Endothelial cell of hepatic sinusoid (primary cell): Measurements from ENCODE around the gene IGFBP7.

ENCODE experiments used
- in situ Hi-C: cut with HindIII; loops from 2 replicates; pipeline ENCODE4 v1.10.0; 2017; ENCODE audit warnings: low sequenced_read_pairs

The IGFBP7 gene, protein sequence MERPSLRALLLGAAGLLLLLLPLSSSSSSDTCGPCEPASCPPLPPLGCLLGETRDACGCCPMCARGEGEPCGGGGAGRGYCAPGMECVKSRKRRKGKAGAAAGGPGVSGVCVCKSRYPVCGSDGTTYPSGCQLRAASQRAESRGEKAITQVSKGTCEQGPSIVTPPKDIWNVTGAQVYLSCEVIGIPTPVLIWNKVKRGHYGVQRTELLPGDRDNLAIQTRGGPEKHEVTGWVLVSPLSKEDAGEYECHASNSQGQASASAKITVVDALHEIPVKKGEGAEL

DNA sequence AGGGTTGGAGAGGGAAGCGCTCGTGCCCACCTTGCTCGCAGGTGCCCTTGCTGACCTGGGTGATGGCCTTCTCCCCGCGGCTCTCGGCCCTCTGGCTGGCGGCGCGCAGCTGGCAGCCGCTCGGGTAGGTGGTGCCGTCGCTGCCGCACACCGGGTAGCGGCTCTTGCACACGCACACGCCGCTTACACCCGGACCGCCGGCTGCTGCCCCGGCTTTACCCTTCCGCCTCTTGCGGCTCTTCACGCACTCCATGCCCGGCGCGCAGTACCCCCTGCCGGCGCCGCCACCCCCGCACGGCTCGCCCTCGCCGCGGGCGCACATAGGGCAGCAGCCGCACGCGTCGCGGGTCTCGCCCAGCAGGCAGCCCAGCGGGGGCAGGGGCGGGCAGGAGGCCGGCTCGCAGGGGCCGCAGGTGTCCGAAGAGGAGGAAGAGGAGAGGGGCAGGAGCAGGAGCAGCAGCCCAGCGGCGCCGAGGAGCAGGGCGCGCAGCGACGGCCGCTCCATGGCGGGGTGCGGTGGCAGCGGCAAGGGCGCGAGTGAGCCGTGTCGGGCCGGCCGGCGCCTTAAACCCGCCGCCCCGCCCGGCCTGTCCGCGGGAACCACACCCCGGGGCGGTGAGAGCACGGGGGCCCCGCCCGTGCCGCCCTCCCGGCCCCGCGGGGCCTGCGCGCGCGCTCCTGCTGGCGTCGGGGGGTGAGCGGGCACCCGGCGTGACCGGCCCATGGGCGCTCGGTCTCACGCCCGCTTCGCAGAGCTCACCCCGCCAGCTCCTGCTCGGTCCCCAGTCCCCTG, at the start of gene IGFBP7:
Gene IGFBP7, minus strand, starts transcription at position 539 of the 793 bp plus-strand sequence. Its CDS starts 34 bp downstream, at position 505.
- in situ Hi-C loops = no loop called here

DNA sequence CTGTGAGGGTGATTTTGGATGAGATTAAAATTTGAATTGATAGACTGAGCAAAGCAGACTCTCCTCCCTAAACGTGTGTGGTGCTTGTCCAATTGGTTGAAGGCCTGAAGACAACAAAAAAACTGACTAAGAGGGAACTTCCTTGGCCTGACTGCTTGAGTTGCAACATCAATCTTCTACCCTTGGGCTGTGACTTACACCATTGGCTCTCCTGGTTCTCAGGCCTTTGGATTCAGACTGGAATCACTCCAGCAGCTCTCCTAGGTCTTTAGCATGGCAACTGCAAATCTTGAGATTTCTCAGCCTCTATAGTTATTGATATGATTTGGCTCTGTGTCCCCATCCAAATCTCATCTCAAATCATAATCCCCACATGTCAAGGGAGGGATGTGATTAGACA, 49.7 kb upstream of the IGFBP7 start:
- in situ Hi-C loops = no loop called here

DNA sequence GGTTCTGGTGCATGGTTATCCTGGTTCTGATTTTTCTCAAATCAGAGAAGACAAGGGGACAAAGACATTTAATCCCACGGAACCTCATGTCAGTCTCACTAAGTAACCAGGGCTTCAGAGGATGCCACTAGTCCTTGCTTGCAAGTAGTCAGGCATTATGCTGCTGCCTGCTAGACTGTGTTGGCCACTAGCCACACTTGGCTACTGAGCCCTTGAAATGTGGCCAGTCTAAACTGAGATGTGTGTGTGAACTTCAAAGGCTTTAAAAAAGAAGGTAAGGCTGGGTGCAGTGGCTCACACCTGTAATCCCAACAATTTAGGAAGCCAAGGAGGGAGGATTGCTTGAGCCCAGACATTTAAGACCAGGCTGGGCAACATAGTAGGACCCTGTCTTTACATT, 48.6 kb upstream of the IGFBP7 start:
- in situ Hi-C loops = no loop called here

GRCh38 chr4:57158221-57158620, 48.0 kb upstream of the IGFBP7 start:
- in situ Hi-C loops = no loop called here

GRCh38 chr4:57157596-57158137, 47.5 kb upstream of the IGFBP7 start:
- in situ Hi-C loops = no loop called here

GRCh38 chr4:57156242-57156990, 46.2 kb upstream of the IGFBP7 start:
- in situ Hi-C loops = no loop called here

- in situ Hi-C loops = no loop called here
Observed at GRCh38 chr4:57154926-57155325, 44.7 kb upstream of the IGFBP7 start.

- in situ Hi-C loops = no loop called here
Observed at GRCh38 chr4:57154191-57154590, 44.0 kb upstream of the IGFBP7 start.

GRCh38 chr4:57153207-57153606, 43.0 kb upstream of the IGFBP7 start:
- in situ Hi-C loops = no loop called here

DNA sequence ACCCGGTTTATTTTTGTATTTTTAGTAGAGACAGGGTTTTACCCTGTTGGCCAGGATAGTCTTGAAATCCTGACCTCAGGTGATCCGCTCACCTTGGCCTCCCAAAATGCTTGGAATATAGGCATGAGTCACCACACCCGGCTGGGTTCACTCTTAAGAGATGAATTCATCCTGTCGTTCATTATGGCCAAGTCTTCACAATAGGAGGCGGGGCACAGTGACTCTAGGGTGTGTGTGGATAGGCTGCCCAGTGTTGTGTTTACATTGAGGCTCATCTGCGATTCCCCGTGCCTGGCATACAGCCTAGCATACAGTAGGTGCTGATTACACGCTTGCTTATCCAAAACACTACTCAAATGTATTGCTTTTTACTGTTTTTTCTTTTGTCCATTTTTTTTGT, 41.3 kb upstream of the IGFBP7 start:
- in situ Hi-C loops = no loop called here

- in situ Hi-C loops = no loop called here
Observed at GRCh38 chr4:57149833-57150232, 39.6 kb upstream of the IGFBP7 start.

DNA sequence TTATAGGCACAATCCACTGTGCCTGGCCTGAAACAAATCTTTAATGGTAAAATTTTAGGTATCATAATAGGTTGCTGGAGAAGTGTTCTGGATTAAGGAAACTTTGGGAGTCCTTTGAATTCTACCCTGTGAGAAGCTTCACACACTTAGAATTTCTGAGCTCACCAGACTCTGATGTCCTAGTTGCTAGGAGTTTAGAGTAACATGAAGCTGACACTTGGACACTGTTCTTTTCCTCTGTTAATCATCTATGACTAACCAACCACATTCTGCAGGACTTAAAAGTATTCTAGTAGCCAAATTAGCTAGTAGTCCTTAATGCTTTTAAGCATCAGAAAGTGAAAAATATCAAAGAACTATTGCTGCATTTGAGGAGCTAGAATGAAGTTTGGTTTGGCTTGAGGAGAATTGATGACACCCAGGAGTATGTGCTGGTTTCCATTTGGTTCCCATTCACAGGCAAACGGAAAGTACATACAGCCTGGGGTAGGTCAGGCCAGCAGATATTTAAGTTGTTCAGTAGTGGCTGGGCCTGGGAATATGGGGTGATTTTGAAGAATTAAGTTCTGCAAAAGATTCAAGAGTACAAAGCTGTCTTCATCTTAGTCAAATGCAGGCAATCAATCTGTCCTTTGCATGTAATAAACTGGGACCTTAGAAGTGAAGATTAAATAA, 38.8 kb upstream of the IGFBP7 start:
- in situ Hi-C loops = no loop called here

- in situ Hi-C loops = no loop called here
Observed at GRCh38 chr4:57148177-57148576, 38.0 kb upstream of the IGFBP7 start.

DNA sequence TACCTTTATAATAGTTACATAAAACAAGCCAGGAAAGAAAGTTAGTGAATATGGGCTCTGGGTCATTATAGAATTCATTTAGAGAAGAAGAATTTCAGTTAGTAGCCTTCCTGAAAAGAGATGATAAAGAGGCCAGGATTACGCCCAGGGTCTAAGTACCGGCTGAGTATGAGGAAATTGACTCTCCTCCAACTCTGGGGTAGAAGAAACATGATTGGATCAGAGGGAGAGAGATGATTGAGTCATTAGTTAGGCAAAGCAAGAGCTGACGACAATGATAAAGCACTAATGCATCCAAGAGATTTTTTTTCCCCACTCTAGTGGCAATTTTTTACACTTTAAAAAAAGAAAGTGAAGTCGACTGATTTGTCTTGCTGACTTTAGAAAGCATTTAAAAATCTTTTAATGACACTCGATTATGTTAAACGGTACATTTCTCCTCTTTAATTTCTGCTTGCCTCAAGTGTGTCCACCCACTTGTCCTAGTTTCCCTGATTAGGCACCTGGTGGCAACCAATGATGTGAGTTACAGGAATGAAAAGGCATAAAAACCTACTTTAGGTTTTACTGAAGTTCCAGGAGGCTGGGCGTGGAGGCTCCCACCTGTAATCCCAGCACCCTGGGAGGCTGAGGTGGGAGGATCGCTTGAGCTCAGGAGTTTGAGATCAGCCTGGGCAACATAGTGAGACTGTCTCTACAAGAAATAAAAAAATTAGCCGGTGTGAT, 37.3 kb upstream of the IGFBP7 start:
- in situ Hi-C loops = no loop called here

GRCh38 chr4:57146444-57146843, 36.3 kb upstream of the IGFBP7 start:
- in situ Hi-C loops = no loop called here

GRCh38 chr4:57144466-57144865, 34.3 kb upstream of the IGFBP7 start:
- in situ Hi-C loops = no loop called here

DNA sequence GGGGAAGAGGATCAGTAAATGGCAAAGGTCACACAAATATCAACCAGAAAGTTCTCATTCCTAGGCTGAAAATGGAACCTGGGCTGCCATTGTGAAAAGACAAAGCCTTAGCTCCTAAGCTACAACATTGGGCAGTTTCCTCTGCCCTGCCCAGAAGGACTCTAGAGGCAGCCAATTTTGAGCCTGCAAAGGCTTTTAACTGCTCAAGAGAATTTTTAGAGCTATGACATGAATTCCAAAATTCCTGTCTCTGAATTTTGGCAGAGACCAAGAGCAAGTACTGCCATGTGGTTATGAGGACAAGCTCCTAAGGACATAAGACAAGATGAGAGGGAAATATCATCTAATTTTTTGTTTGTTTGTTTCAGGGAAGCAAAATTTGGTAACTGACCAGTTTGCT, 29.6 kb upstream of the IGFBP7 start:
- in situ Hi-C loops = no loop called here

GRCh38 chr4:57137261-57137660, 27.1 kb upstream of the IGFBP7 start:
- in situ Hi-C loops = no loop called here

DNA sequence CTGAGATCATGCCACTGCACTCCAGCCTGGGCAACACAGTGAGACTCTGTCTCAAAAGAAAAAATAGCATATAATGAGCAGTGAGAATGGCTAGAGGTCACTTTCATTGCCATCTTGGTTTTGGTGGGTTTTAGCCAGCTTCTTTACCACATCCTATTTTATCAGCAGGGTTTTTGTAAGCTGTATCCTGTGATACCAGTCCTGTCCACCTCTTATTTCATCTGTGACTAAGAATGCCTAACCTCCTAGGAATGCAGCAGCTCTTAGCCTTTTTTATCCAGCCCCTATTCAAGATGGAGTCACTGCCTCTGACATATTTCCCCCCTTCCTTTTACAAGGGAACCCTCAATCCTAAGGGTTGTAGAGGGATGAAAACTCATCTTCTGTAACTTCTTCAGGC, 26.1 kb upstream of the IGFBP7 start:
- in situ Hi-C loops = no loop called here

- in situ Hi-C loops = no loop called here
Observed at GRCh38 chr4:57132743-57133137, 22.6 kb upstream of the IGFBP7 start.
